BE2C (cell line): ENCODE results near the gene FAM13B. TPM values are rescaled to one million over a fixed set of nuclear protein-coding genes. Genes with fewer than 3 reads are reported as not detected.
A peak's percentile ranks its signal among the peaks of the same experiment; 100 is the strongest.
"Not testable (repeated sequence)": the region's sequence is repeated elsewhere in the genome, so short reads cannot be mapped to it uniquely, and the experiment has no call there.

ENCODE experiments used
- DNase-seq: peaks from one replicate; pipeline ENCODE4 v3.0.0-alpha.2; 2020
- H3K27me3 ChIP-seq: fragments of 250-450 bp; sonication (Bioruptor Pico); 2 replicates; pipeline ENCODE4 v1.5.1; 2020; ENCODE audit warnings: mild to moderate bottlenecking
- H3K36me3 ChIP-seq: fragments of 250-450 bp; sonication (Bioruptor Pico); 2 replicates; pipeline ENCODE4 v1.5.1; 2020; ENCODE audit warnings: mild to moderate bottlenecking
- H3K4me1 ChIP-seq: fragments of 250-450 bp; sonication (Bioruptor Pico); 2 replicates; pipeline ENCODE4 v1.5.1; 2020
- H3K4me3 ChIP-seq: 2 replicates; pipeline ENCODE4 v1.5.1; 2011; ENCODE audit warnings: low read depth, low read length
- H3K9me3 ChIP-seq: fragments of 250-450 bp; sonication (Bioruptor Pico); 2 replicates; pipeline ENCODE4 v1.5.1; 2020
- CTCF ChIP-seq: IDR thresholded peaks from 2 replicates; pipeline ENCODE4 v1.5.1; 2012; ENCODE audit warnings: mild to moderate bottlenecking, low read depth, low read length
- polyA plus RNA-seq: library from polyadenylated mRNA; unstranded; fragments of >200 nt; gene quantifications from one replicate; pipeline ENCODE4 v1.2.1, GENCODE V29; 2012; ENCODE audit warnings: low read depth, missing spikeins; ENCODE audit not compliant: insufficient read length, insufficient read depth

Gene FAM13B
- polyA plus RNA-seq: 7.1 TPM

DNA sequence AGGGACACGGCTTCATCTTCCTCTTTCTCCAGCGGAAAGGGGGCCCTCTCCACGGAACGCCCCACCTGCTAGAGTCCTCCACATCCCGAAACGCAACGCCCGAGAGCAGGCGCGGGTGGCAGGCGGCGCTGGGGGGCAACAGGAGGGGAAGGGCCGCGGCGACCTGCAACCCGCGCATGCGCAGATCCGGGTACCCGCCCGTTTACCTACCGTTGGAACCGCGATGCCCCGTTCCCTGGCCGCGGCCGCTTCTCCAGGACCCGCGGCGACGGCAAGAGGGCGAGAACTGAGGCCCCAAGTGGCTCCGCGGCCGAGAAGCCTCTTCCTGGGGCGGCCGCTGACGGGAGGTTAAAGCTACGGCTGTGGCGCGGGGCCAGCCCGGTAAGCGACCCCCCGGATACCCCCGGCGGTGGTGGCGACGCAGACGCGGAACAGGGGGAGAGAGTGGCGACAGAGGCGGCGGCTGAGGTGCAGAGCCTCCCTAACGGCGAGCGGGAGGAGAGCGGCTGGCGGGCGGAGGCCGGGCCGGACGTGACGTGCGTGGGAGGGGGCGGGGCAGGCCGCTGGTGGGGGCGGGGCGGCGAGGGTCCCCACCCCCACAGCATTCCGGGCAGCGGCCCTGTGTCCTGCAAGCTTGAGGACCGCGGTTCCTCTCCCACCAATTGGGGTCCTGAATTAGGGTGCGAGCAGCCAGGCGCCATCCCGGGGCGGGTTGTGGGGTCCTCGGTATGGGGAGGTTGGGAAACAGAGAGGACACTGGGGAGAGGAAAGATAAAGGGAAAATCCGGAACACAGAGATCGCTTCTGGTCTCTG, at the start of gene FAM13B:
Gene FAM13B, minus strand, starts transcription at position 508 of the 814 bp plus-strand sequence. CDS start 13,968 bp downstream, outside the sequence.
- no peaks in the 10 kb centered on the region for H3K27me3 ChIP-seq
- no peaks in the 10 kb centered on the region for H3K9me3 ChIP-seq
- peak; percentile 89 for DNase-seq
- peaks cover 6% of the 10 kb centered on the region for H3K4me1 ChIP-seq
- no peaks in the 10 kb centered on the region for H3K36me3 ChIP-seq
- no peak for TF ChIP-seq CTCF
- peak within 1 kb of the TSS; percentile 90 for H3K4me3 ChIP-seq

- Histone ChIP-seq H3K36me3 (no peaks in the 10 kb centered on the region), H3K4me3 (no peak overlapping the region), H3K27me3 (no peaks in the 10 kb centered on the region), H3K9me3 (no peaks in the 10 kb centered on the region), H3K4me1 (no peaks in the 10 kb centered on the region)
- TF ChIP-seq CTCF: peak; percentile 38; the same call in 1 of the 2 replicates
- no peak for DNase-seq
Measured at GRCh38 chr5:138082033-138082432, 49.2 kb upstream of the FAM13B start.

- no peak overlapping the region for H3K4me3 ChIP-seq
- no peaks in the 10 kb centered on the region for H3K4me1 ChIP-seq
- no peaks in the 10 kb centered on the region for H3K36me3 ChIP-seq
- no peaks in the 10 kb centered on the region for H3K27me3 ChIP-seq
- TF ChIP-seq CTCF: no peak
- DNase-seq: no peak
- H3K9me3 ChIP-seq: no peaks in the 10 kb centered on the region
Measured at GRCh38 chr5:138078006-138078643, 45.2 kb upstream of the FAM13B start.

- H3K9me3 ChIP-seq: no peaks in the 10 kb centered on the region
- no peaks in the 10 kb centered on the region for H3K4me1 ChIP-seq
- no peak overlapping the region for H3K4me3 ChIP-seq
- TF ChIP-seq CTCF: peak; percentile 92
- H3K27me3 ChIP-seq: no peaks in the 10 kb centered on the region
- H3K36me3 ChIP-seq: no peaks in the 10 kb centered on the region
- DNase-seq: peak; percentile 72
Measured at GRCh38 chr5:138077064-138077696, 44.3 kb upstream of the FAM13B start.

GRCh38 chr5:138070026-138070425, 37.1 kb upstream of the FAM13B start:
- not testable (repeated sequence) for H3K36me3 ChIP-seq, H3K4me1 ChIP-seq, H3K27me3 ChIP-seq, H3K9me3 ChIP-seq, DNase-seq, H3K4me3 ChIP-seq

- peak; percentile 86 for DNase-seq
- Histone ChIP-seq H3K4me3 (no peak overlapping the region), H3K4me1 (no peaks in the 10 kb centered on the region), H3K36me3 (no peaks in the 10 kb centered on the region), H3K9me3 (no peaks in the 10 kb centered on the region; the same call in 1 of the 2 replicates), H3K27me3 (no peaks in the 10 kb centered on the region)
- peak; percentile 95 for TF ChIP-seq CTCF
Measured at GRCh38 chr5:138068742-138069600, 36.1 kb upstream of the FAM13B start.
